Lower lobe of right lung (tissue), 2 donors: Measurements from ENCODE around the gene IDH1. TPM values are rescaled to one million over a fixed set of nuclear protein-coding genes. Genes with fewer than 3 reads are reported as not detected.

ENCODE experiments used
- ATAC-seq, 2 donors: fragments of 200-7000 bp; cut with Tn5 transposase; one replicate each; pipeline ENCODE4 v1.9.1; 2020 to 2022; ENCODE audit warnings: mild to moderate bottlenecking in 2 of 2, moderate library complexity in 2 of 2
- DNase-seq: peaks from one replicate; pipeline ENCODE4 v3.0.0-alpha.2; 2020
- H3K27ac ChIP-seq: fragments of 200-600 bp; one replicate; pipeline ENCODE4 v1.8.0; 2022
- H3K27me3 ChIP-seq: fragments of 200-600 bp; one replicate; pipeline ENCODE4 v1.8.0; 2022; ENCODE audit warnings: low read depth
- H3K36me3 ChIP-seq: fragments of 200-600 bp; one replicate; pipeline ENCODE4 v1.8.0; 2022; ENCODE audit warnings: mild to moderate bottlenecking
- H3K4me1 ChIP-seq: fragments of 200-600 bp; one replicate; pipeline ENCODE4 v1.8.0; 2022
- H3K4me3 ChIP-seq: fragments of 200-600 bp; one replicate; pipeline ENCODE4 v1.8.0; 2022; ENCODE audit warnings: mild to moderate bottlenecking
- H3K9me3 ChIP-seq: fragments of 200-600 bp; one replicate; pipeline ENCODE4 v1.8.0; 2022
- intact Hi-C: fragments of 100-400 bp; cut with DNase I; formaldehyde crosslinking; loops from one replicate; pipeline ENCODE4 v1.11.0; 2022
- total RNA-seq: library from RNA; stranded (reverse); fragmentation: NEBNext Ultra II Directional; extraction: Animal tissue kit (Norgen Biotek cat#: 25700); gene quantifications from one replicate; pipeline ENCODE4 v1.2.1, GENCODE V29; 2021
- TF ChIP-seq, protein P1 (sequence below): fragments of 200-600 bp; IDR thresholded peaks from one replicate; pipeline ENCODE4 v1.8.0; 2022; ENCODE audit warnings: antibody characterized with exemption, mild to moderate bottlenecking
- donor health status: DM: no; HTN: yes; CAD: no; lungs with severe emphysema.

Gene IDH1
- total RNA-seq, 1 donor from 2014 or later = 152 TPM

DNA sequence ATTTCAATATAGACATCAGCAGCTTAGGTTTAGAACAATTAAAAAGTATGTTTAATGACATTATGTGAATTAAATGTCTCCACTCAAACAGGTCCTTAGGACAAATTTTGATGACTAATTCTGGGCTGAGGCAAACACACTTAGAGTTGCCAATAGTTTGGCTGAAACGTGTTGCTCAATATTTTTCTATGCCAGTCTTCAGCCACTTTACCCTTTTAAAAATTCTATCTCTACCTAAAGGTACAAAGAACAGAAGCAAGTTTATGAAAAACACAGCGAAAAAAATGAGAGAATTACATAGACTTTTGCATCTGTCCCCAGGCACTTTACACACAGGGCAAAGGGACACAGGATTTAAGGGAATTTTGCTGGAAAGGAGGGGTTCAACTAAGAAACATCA, 4.5 kb downstream of the IDH1 start:
- H3K36me3 ChIP-seq = peaks cover 76% of the 10 kb centered on the region
- no peak overlapping the region for H3K4me3 ChIP-seq
- no peak overlapping the region for H3K27ac ChIP-seq
- TF ChIP-seq, protein P1, sequence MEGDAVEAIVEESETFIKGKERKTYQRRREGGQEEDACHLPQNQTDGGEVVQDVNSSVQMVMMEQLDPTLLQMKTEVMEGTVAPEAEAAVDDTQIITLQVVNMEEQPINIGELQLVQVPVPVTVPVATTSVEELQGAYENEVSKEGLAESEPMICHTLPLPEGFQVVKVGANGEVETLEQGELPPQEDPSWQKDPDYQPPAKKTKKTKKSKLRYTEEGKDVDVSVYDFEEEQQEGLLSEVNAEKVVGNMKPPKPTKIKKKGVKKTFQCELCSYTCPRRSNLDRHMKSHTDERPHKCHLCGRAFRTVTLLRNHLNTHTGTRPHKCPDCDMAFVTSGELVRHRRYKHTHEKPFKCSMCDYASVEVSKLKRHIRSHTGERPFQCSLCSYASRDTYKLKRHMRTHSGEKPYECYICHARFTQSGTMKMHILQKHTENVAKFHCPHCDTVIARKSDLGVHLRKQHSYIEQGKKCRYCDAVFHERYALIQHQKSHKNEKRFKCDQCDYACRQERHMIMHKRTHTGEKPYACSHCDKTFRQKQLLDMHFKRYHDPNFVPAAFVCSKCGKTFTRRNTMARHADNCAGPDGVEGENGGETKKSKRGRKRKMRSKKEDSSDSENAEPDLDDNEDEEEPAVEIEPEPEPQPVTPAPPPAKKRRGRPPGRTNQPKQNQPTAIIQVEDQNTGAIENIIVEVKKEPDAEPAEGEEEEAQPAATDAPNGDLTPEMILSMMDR = no peak
- peaks cover 47% of the 10 kb centered on the region for H3K4me1 ChIP-seq
- no peaks in the 10 kb centered on the region for H3K9me3 ChIP-seq
- no peak for ATAC-seq
- no peaks in the 10 kb centered on the region for H3K27me3 ChIP-seq
- DNase-seq = no peak
- intact Hi-C loops = no loop called here

DNA sequence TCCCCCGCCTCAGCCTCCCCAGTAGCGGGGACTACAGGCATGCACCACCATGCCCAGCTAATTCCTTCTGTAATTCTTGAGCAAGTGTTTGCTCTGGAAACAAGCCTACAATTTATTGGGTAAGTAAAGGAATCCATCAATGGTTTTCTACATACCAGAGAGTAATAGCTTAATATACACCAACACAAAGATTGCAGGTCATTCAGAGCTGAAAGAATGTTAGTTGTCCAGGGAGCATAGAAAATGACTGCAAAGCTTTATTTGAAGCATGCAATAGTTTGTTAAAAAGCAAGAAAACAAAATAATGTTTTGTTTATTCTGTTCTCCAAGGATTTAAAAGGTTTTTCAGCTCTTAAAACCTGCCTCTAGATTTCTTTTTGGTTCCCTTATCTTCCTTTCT, 5.6 kb downstream of the IDH1 start:
- no peaks in the 10 kb centered on the region for H3K27me3 ChIP-seq
- peaks cover 86% of the 10 kb centered on the region for H3K36me3 ChIP-seq
- intact Hi-C loops = no loop called here
- TF ChIP-seq, protein P1 = no peak
- no peak overlapping the region for H3K4me3 ChIP-seq
- no peak for ATAC-seq
- no peak overlapping the region for H3K27ac ChIP-seq
- no peak for DNase-seq
- no peaks in the 10 kb centered on the region for H3K9me3 ChIP-seq
- peaks cover 47% of the 10 kb centered on the region for H3K4me1 ChIP-seq

DNA sequence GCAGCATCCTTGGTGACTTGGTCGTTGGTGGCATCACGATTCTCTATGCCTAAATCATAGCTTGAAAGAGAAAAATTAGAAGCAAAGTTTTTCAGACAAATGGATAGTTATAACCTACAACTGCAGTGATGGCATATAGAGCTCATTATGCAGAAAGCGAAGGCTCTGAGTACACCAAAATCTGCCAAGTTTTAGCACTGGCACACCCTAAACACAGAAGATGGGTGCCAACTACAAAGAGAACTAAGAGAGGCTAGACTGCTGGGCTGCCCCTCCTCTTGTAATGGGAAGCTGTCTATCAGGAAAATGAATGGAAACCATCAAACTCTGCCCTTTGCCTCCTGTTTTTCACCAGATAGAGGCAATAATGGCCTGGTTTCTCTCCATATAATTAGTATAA, 6.3 kb downstream of the IDH1 start:
- Histone ChIP-seq H3K4me1 (peaks cover 42% of the 10 kb centered on the region), H3K36me3 (peaks cover 93% of the 10 kb centered on the region), H3K27ac (no peak overlapping the region), H3K9me3 (no peaks in the 10 kb centered on the region), H3K4me3 (no peak overlapping the region), H3K27me3 (no peaks in the 10 kb centered on the region)
- ATAC-seq (no peak), DNase-seq (no peak)
- TF ChIP-seq, protein P1 = no peak
- intact Hi-C loops = no loop called here

DNA sequence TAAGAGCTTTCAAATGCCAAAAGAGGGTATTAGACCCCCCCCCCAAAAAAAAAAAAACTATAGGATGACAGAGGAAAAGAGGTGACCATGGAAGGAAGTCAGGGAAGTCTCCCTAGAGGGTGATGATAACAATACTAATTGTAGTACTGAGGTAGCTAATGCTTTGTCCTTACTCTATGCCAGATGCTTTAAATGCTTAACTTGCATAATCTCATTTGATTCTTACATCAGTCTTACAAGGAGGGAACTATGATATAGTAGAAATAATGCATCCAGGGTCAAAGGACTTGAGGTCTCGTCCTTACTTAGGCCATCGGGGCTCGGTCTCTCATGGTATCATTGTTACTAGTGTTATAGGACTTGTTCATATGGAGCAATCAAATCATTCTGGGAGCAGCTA, 9.1 kb downstream of the IDH1 start:
- intact Hi-C loops = no loop called here
- TF ChIP-seq, protein P1 = no peak
- no peak overlapping the region for H3K27ac ChIP-seq

DNA sequence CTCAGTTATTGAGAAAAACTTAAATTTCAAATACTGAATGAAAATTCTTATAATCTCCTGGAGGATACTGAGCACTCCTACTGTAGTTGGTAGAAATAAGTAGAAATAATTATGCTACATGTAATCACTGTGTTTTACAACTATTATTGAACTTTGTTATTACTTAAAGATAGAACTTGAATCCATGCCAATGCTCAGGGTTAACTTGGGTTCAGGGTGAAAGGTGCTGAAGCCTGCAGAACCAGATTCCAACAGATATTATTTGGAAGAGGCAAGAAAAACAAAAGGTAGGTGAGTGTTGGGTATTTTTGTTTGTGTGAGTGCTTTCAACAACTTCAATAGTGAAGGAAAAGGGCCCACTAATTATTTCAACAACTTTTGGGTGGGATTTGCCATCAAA, 10.4 kb downstream of the IDH1 start:
- peaks cover 95% of the 10 kb centered on the region for H3K36me3 ChIP-seq
- H3K9me3 ChIP-seq = no peaks in the 10 kb centered on the region
- DNase-seq (no peak), ATAC-seq (no peak)
- TF ChIP-seq, protein P1 = no peak
- H3K27ac ChIP-seq = no peak overlapping the region
- no peak overlapping the region for H3K4me3 ChIP-seq
- intact Hi-C loops = no loop called here
- peaks cover 2% of the 10 kb centered on the region for H3K4me1 ChIP-seq
- no peaks in the 10 kb centered on the region for H3K27me3 ChIP-seq

More for the DNA sequence above, 9.1 kb downstream of the IDH1 start:
- H3K36me3 ChIP-seq = peaks cover 94% of the 10 kb centered on the region
- no peaks in the 10 kb centered on the region for H3K9me3 ChIP-seq
- DNase-seq (no peak), ATAC-seq (no peak)
- H3K4me3 ChIP-seq = no peak overlapping the region
- no peaks in the 10 kb centered on the region for H3K27me3 ChIP-seq
- H3K4me1 ChIP-seq = peaks cover 15% of the 10 kb centered on the region
